Measurements from ENCODE around the gene CC2D2A. TPM values are rescaled to one million over a fixed set of nuclear protein-coding genes. Genes with fewer than 3 reads are reported as not detected.

The CC2D2A gene
- total and polyA plus RNA-seq, 2 experiments from 2014 or later = 13.9 to 15.8 TPM

- ATAC-seq = no peak
- no peaks in the 10 kb centered on the region for H3K9me3 Mint-ChIP-seq
- TF ChIP-seq ETS1 (IDR thresholded peaks at IDR 0.05) (no peak), EZH2 (IDR thresholded peaks at IDR 0.05; ENCODE audit: low read depth, unreplicated experiment) (no peak), EZH2phosphoT487 (IDR thresholded peaks at IDR 0.05; ENCODE audit: unreplicated experiment) (no peak), POLR2AphosphoS5 (IDR thresholded peaks at IDR 0.05; ENCODE audit: low read depth) (no peak), ZNF114 (CRISPR knock-in tag; IDR thresholded peaks at IDR 0.05) (no peak), ZNF462 (CRISPR knock-in tag; IDR thresholded peaks at IDR 0.05) (no peak), NANOG (IDR thresholded peaks at IDR 0.05; ENCODE audit: borderline replicate concordance) (no peak), STAT1 (IDR thresholded peaks at IDR 0.05; ENCODE audit: unreplicated experiment) (no peak), JUNB (IDR thresholded peaks at IDR 0.05; ENCODE audit: unreplicated experiment) (no peak), CREB1 (CRISPR knock-in tag; IDR thresholded peaks at IDR 0.05; ENCODE audit: low read depth) (no peak), ZNF331 (CRISPR knock-in tag; IDR thresholded peaks at IDR 0.05; ENCODE audit: low read depth) (no peak), CTCF (conservative IDR thresholded peaks at IDR 0.05; ENCODE audit: low read depth in 2 of 2) (no peak)
- TF ChIP-seq, protein P1, sequence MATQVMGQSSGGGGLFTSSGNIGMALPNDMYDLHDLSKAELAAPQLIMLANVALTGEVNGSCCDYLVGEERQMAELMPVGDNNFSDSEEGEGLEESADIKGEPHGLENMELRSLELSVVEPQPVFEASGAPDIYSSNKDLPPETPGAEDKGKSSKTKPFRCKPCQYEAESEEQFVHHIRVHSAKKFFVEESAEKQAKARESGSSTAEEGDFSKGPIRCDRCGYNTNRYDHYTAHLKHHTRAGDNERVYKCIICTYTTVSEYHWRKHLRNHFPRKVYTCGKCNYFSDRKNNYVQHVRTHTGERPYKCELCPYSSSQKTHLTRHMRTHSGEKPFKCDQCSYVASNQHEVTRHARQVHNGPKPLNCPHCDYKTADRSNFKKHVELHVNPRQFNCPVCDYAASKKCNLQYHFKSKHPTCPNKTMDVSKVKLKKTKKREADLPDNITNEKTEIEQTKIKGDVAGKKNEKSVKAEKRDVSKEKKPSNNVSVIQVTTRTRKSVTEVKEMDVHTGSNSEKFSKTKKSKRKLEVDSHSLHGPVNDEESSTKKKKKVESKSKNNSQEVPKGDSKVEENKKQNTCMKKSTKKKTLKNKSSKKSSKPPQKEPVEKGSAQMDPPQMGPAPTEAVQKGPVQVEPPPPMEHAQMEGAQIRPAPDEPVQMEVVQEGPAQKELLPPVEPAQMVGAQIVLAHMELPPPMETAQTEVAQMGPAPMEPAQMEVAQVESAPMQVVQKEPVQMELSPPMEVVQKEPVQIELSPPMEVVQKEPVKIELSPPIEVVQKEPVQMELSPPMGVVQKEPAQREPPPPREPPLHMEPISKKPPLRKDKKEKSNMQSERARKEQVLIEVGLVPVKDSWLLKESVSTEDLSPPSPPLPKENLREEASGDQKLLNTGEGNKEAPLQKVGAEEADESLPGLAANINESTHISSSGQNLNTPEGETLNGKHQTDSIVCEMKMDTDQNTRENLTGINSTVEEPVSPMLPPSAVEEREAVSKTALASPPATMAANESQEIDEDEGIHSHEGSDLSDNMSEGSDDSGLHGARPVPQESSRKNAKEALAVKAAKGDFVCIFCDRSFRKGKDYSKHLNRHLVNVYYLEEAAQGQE (IDR thresholded peaks at IDR 0.05; ENCODE audit: unreplicated experiment) = no peak
Measured at GRCh38 chr4:15601862-15602261, 132.2 kb downstream of the CC2D2A start.

More at GRCh38 chr4:15601862-15602261, 132.2 kb downstream of the CC2D2A start:
- no peak overlapping the region for H3K27ac ChIP-seq (ENCODE audit: low read depth)
- H3K27ac Mint-ChIP-seq = no peak overlapping the region
- peaks cover 20% of the 10 kb centered on the region for H3K4me1 ChIP-seq (ENCODE audit: insufficient read depth)
- peaks cover 2% of the 10 kb centered on the region for H3K27me3 Mint-ChIP-seq (ENCODE audit: insufficient read depth, low read depth, poor library complexity)
- no peak overlapping the region for H3K4me2 ChIP-seq
- H3K4me1 Mint-ChIP-seq = peaks cover 18% of the 10 kb centered on the region; the same call in 2 of the 3 replicates
- no peaks in the 10 kb centered on the region for H3K9me2 ChIP-seq (ENCODE audit: insufficient read depth)
- H3K4me3 ChIP-seq = no peak overlapping the region
- 0 out of 2 replicates have a peak, but pooled peaks cover 2% of the 10 kb centered on the region for H4K20me1 ChIP-seq (replicated peaks; ENCODE audit: insufficient read depth)
- no peak for DNase-seq (ENCODE audit: low spot score)
- no peak overlapping the region for H2AFZ ChIP-seq
- H3K4me3 Mint-ChIP-seq = no peak overlapping the region
- peaks cover 26% of the 10 kb centered on the region for H3K36me3 Mint-ChIP-seq (ENCODE audit: low read depth)
- H3K36me3 ChIP-seq (ENCODE audit: insufficient read depth) = peaks cover 5% of the 10 kb centered on the region; the same call in 1 of the 2 replicates
- H3K27me3 ChIP-seq (ENCODE audit: insufficient read depth) = no peaks in the 10 kb centered on the region
- H3K79me2 ChIP-seq (replicated peaks; ENCODE audit: insufficient read depth) = no peaks in the 10 kb centered on the region
- no peaks in the 10 kb centered on the region for H3F3A ChIP-seq (replicated peaks; ENCODE audit: low read depth)
